ENCODE results near the gene TEAD3.

The TEAD3 gene

GRCh38 chr6:35491558-35492257, 5.2 kb downstream of the TEAD3 start:
- peak in 1 of 2 experiments; percentile 23 for DNase-seq

- no peak for DNase-seq
These were observed 5.9 kb downstream of the TEAD3 start for GRCh38 chr6:35490821-35491557.

- peak; percentile 82 to 94 for DNase-seq
These were observed 6.7 kb downstream of the TEAD3 start for GRCh38 chr6:35489995-35490791.

- DNase-seq, result no peak
These were observed 7.8 kb downstream of the TEAD3 start for GRCh38 chr6:35489066-35489465.

- no peak for DNase-seq
These were observed 8.4 kb downstream of the TEAD3 start for GRCh38 chr6:35488517-35488862.

- DNase-seq, result no peak
These were observed 9.0 kb downstream of the TEAD3 start for GRCh38 chr6:35487658-35488516.

GRCh38 chr6:35486005-35486925, 10.6 kb downstream of the TEAD3 start:
- DNase-seq, result no peak

- DNase-seq, result peak in 1 of 2 experiments; percentile 23
These were observed 11.4 kb downstream of the TEAD3 start for GRCh38 chr6:35485402-35485877.

- DNase-seq, result no peak
These were observed 11.9 kb downstream of the TEAD3 start for GRCh38 chr6:35484921-35485392.

GRCh38 chr6:35483893-35484645, 12.8 kb downstream of the TEAD3 start:
- peak; percentile 63 to 78 for DNase-seq

- peak; percentile 54 to 74 for DNase-seq
These were observed 13.4 kb downstream of the TEAD3 start for GRCh38 chr6:35483490-35483889.

- no peak for DNase-seq
These were observed 13.8 kb downstream of the TEAD3 start for GRCh38 chr6:35483062-35483461.

GRCh38 chr6:35481226-35481625, 15.7 kb downstream of the TEAD3 start:
- DNase-seq, result no peak

GRCh38 chr6:35480176-35480575, 16.7 kb downstream of the TEAD3 start:
- DNase-seq, result no peak

- DNase-seq, result no peak
These were observed 18.6 kb downstream of the TEAD3 start for GRCh38 chr6:35478259-35478658.

- DNase-seq, result no peak
These were observed 19.2 kb downstream of the TEAD3 start for GRCh38 chr6:35477551-35478179.

- DNase-seq, result no peak
These were observed 19.9 kb downstream of the TEAD3 start for GRCh38 chr6:35477028-35477427.

- DNase-seq, result no peak
These were observed 20.9 kb downstream of the TEAD3 start for GRCh38 chr6:35476004-35476403.

- DNase-seq, result no peak
These were observed 21.3 kb downstream of the TEAD3 start for GRCh38 chr6:35475573-35475972.
